GM12872 (cell line): Measurements from ENCODE around the gene PLXDC2.

Experiments used
- TF ChIP-seq, protein P1 (sequence below): IDR thresholded peaks from 3 replicates; pipeline ENCODE4 v1.5.1; 2011; ENCODE audit warnings: low read depth, mild to moderate bottlenecking, low read length, moderate library complexity; ENCODE audit not compliant: insufficient read depth

The PLXDC2 gene

DNA sequence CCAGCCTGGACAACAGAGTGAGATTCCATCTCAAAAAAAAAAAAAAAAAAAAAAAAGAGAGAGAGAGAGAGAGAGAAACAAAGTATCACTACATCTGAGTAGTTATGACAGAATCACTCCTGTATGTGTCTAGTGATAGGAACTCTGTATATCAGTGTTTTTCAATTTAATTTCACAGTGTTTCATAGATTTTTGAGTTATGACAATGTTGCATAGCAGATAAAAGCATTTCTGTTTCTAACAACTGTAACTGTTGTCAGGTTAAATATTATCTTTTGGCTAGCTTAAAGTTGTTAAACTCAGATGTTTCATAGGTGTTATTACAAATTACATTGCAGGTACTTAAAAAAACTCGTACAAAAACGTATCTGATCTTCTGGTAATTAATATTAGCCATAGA, 60.3 kb downstream of the PLXDC2 start:
- TF ChIP-seq, protein P1, sequence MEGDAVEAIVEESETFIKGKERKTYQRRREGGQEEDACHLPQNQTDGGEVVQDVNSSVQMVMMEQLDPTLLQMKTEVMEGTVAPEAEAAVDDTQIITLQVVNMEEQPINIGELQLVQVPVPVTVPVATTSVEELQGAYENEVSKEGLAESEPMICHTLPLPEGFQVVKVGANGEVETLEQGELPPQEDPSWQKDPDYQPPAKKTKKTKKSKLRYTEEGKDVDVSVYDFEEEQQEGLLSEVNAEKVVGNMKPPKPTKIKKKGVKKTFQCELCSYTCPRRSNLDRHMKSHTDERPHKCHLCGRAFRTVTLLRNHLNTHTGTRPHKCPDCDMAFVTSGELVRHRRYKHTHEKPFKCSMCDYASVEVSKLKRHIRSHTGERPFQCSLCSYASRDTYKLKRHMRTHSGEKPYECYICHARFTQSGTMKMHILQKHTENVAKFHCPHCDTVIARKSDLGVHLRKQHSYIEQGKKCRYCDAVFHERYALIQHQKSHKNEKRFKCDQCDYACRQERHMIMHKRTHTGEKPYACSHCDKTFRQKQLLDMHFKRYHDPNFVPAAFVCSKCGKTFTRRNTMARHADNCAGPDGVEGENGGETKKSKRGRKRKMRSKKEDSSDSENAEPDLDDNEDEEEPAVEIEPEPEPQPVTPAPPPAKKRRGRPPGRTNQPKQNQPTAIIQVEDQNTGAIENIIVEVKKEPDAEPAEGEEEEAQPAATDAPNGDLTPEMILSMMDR: no peak

DNA sequence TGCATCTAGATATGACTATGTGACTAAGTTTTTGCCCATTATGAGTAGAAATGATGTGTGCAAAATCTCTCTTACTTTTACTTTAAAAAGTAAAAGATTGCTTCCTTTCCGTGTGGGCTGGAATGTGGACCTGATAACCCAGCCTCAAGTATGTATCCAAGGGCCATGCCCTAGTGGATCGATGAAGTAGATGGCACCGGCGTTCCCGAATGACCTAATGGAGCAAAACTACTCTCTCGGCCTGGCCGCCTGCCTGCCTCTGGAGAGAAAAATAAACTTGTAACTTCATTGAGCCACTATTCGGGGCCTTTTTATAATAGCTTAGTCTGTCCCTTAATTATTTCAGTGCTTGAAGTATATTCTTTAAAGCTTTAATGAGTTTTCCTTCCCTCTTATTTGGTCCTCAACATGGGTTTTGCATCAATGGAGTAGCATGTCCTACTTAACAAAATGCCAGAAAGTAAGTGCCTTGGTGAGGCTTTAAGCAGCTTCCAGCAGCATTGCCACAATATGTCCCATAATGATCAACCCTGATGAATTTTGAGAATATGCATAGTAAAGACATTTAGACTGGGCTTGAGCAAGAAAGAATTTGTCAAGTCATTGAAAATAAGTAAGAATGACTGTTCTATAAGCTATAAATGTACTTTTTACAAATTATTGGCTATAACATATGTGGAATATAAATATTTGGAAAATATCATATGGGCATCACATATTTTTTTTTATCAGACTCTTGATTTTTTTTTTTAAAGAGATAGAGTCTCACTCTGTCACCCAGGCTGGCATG, 61.4 kb downstream of the PLXDC2 start:
- TF ChIP-seq, protein P1: no peak

DNA sequence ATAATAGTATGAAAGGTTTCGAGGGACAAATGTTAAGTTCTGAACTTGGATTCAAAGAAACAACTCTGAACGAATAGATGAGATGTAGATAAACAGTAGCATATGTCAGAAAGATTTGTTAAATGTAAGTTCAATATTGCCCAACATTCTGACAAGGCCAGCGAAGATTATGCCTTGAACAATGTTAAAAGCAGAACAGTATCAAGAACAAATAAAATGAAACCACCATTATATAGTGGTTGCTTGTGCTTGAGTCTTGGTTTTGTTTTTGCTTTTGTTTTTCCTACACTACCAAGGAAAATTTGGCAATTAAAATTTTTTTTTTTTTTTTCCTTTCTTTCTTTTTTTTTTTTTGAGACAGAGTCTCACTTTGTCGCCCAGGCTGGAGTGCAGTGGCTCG, 66.4 kb downstream of the PLXDC2 start:
- TF ChIP-seq, protein P1: no peak

DNA sequence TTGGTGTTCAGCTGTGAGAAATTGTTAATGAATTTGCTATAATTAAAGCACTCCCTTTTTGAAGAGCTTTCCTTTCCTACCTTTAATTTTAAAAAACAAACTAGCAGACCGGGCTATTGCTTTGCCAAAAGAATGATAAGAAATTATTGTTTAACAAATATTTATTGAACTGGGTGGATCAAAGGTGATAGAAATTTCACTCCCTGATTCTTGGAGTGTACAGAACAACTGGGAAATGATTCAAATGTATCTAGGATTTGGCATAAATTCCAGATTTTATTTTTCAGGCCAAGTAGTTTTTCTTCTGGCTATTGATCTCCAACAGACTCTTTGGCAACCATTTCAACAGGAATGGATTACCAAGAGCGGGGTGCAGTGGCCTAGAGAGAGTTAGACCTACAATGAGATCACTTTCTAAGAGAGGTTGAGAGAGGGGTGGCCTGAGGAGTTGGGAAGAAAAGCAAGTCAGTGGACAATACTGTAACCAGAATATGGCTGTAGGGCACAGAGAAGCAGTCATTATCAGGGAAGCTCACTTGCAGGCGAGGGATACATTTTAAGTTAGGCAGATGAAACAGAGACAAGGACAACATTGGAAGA, 71.9 kb downstream of the PLXDC2 start:
- TF ChIP-seq, protein P1: no peak

DNA sequence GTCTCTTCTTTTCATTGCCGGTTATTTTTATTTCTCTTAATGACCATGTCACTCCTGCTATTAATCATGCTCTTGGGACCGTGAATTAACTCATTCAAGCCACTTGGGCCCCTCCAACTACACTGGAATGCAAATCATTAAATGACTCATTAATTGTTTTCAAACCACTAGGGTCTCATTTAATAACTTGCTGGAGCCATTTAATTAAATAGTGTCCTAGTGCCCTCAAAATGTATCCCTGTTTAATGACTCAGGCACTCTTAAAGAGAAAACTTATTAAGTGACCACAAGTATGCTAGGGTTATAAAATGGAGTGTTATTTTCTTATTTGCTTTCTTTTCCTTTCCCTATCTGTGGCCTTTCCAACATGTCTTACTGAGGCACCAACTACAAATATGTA, 73.0 kb downstream of the PLXDC2 start:
- TF ChIP-seq, protein P1: no peak

DNA sequence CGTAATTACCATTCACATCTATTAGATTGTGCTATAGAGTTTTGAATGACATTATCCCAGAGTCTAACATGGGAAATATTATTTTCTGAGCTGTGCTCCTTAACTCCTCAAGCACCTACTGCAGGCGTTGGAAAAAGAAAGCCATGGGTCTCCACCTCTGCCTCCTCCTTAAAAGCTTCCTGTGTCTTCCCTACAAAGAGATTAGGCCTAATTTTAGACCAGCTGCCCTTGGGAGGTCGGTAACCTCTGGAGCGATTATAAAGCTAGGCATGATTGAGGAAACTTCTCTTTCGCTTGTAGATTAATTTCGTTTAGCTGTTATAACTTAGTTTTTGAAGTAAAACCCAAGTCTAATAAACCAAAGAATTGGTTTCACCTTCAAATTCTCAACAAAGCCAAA, 75.2 kb downstream of the PLXDC2 start:
- TF ChIP-seq, protein P1: no peak

DNA sequence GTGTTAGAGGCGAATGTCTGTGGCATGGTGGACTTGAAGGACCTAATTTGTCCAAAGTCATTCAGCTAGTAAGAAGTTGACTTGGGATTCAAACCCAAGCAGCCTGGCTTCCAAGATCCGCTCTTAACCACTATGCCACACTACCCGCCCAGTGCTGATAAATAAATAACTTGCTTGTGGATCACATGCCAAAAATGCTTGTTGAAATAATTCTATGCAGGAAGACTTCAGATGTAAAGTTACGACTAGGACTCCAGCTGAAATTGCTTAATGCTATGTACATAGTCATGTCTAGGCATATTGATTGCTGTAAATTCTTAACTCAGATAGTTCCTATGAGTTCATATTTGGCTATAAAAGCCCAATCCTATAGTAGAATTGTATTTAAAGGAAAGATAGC, 76.0 kb downstream of the PLXDC2 start:
- TF ChIP-seq, protein P1: no peak
